Parathyroid adenoma (tissue), 2 donors: ENCODE data around the gene ATP6V1F.

Source experiments
- H2AFZ ChIP-seq: fragments of 300-600 bp; sonication (generic); one replicate; pipeline ENCODE4 v1.7.0; 2017; ENCODE audit warnings: antibody characterized with exemption, mild to moderate bottlenecking
- H3K27ac ChIP-seq: fragments of 300-600 bp; sonication (generic); one replicate; pipeline ENCODE4 v1.7.0; 2017
- H3K27me3 ChIP-seq: fragments of 300-600 bp; sonication (generic); one replicate; pipeline ENCODE4 v1.7.0; 2017; ENCODE audit warnings: low read length; ENCODE audit not compliant: control insufficient read depth, insufficient read depth
- H3K36me3 ChIP-seq: fragments of 300-600 bp; sonication (generic); one replicate; pipeline ENCODE4 v1.7.0; 2017; ENCODE audit warnings: low read length; ENCODE audit not compliant: control insufficient read depth, insufficient read depth
- H3K4me1 ChIP-seq: fragments of 300-600 bp; sonication (generic); one replicate; pipeline ENCODE4 v1.7.0; 2017; ENCODE audit warnings: control low read depth
- H3K4me2 ChIP-seq: fragments of 300-600 bp; sonication (generic); one replicate; pipeline ENCODE4 v1.7.0; 2017; ENCODE audit warnings: low read length
- H3K4me3 ChIP-seq: fragments of 300-600 bp; sonication (generic); one replicate; pipeline ENCODE4 v1.7.0; 2017; ENCODE audit warnings: low read depth, low read length
- H3K79me2 ChIP-seq: fragments of 300-600 bp; sonication (generic); one replicate; pipeline ENCODE4 v1.7.0; 2017; ENCODE audit warnings: control low read depth
- H3K9ac ChIP-seq: fragments of 300-600 bp; sonication (generic); one replicate; pipeline ENCODE4 v1.7.0; 2017; ENCODE audit warnings: mild to moderate bottlenecking
- H3K9me3 ChIP-seq: fragments of 300-600 bp; sonication (generic); one replicate; pipeline ENCODE4 v1.7.0; 2017; ENCODE audit warnings: low read length; ENCODE audit not compliant: control insufficient read depth
- CTCF ChIP-seq: fragments of 300-600 bp; sonication (generic); IDR thresholded peaks from one replicate; pipeline ENCODE4 v1.7.0; 2017; ENCODE audit warnings: antibody characterized with exemption, mild to moderate bottlenecking
- donor health status: primary hyperparathyroidism.

ATP6V1F gene

DNA sequence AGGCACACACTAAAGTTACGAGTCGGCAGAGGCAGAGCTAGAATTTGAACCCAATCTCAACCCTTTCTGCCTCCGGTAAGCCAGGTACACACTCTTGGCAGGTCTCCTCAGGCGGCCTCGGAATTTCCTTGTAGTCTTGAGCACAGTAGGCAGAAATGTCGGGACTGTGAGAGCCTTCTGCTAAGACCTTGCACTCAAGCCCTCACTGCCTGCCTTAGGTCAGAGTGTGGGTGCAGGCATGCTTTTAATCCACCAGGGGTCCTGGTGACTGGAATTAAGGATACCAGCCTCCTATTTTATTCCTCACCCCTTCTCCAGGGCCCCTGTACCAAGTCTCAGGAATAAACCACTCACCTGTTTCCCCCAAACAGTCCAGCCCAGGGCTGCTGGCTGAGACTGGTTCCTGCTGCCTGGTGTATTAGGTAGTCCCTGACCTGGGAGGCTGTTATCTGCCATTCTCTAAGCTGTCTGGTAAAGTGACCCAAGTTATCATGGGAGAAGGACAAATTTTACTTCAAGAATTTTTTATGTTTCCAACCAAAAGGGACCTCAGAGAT lies 855 bp downstream of the ATP6V1F start:
- Histone ChIP-seq H3K27me3 (no peaks in the 10 kb centered on the region), H3K36me3 (no peaks in the 10 kb centered on the region), H3K79me2 (peaks cover 5% of the 10 kb centered on the region), H3K9ac (no peak overlapping the region), H2AFZ (peak overlapping the region; percentile 91), H3K27ac (peak overlapping the region; percentile 73), H3K9me3 (no peaks in the 10 kb centered on the region), H3K4me2 (peak overlapping the region; percentile 91), H3K4me3 (peak overlapping the region; percentile 92), H3K4me1 (peaks cover 30% of the 10 kb centered on the region)
- peak; percentile 22 for TF ChIP-seq CTCF

DNA sequence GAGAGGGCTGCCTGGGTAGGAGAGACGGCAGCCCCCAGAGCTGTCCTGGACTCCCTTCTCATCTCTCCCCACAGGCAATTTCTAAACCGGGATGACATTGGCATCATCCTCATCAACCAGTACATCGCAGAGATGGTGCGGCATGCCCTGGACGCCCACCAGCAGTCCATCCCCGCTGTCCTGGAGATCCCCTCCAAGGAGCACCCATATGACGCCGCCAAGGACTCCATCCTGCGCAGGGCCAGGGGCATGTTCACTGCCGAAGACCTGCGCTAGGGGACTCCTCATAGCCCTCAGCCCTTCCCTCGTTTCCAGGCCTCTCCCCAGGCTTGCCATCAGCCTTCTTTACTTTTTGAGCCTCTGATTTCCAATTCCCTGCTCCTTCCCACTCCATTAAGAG lies 2.6 kb downstream of the ATP6V1F start:
- Histone ChIP-seq H3K36me3 (no peaks in the 10 kb centered on the region), H3K9me3 (no peaks in the 10 kb centered on the region), H3K4me3 (no peak overlapping the region), H3K9ac (no peak overlapping the region), H3K27me3 (no peaks in the 10 kb centered on the region), H3K27ac (no peak overlapping the region), H3K4me2 (no peak overlapping the region), H3K79me2 (peaks cover 5% of the 10 kb centered on the region), H3K4me1 (peaks cover 26% of the 10 kb centered on the region), H2AFZ (no peak overlapping the region)
- TF ChIP-seq CTCF, result no peak

DNA sequence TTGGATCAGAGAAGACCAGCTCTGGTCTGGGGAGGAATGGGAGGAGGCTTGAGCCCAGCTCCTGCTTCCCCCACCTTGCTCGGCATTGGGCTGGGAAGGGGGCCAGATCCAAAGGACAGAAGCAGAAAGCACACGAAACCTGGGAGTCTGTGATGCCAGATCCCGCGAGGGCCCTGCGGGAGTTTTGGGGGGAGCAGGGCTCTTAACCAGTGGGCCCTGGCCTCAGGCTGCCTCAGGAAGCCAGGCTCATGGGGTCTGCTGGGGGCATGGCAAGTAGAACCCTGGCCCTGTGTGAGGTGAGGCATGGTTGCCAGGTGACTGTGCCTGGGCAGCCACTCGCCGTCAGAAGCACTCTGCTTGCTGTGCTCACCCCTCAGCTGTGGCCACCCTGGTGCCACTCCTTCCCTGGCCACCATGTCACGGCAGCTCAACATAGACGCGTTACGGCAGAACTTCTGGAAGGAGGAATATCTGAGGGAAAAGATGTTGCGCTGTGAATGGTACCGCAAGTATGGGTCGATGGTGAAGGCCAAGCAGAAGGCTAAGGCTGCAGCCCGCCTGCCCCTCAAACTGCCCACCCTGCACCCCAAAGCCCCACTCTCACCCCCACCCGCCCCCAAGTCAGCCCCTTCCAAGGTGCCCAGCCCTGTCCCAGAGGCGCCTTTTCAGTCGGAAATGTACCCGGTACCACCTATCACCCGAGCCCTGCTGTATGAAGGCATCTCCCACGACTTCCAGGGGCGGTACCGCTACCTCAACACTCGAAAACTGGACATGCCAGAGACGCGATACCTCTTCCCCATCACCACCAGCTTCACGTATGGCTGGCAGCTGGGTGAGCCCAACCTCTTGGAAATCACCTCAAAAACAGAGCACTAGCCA lies 3.6 kb downstream of the ATP6V1F start:
- H2AFZ ChIP-seq, result no peak overlapping the region
- H3K4me1 ChIP-seq, result peaks cover 18% of the 10 kb centered on the region
- H3K9me3 ChIP-seq, result no peaks in the 10 kb centered on the region
- H3K27me3 ChIP-seq, result no peaks in the 10 kb centered on the region
- no peak overlapping the region for H3K4me2 ChIP-seq
- no peaks in the 10 kb centered on the region for H3K36me3 ChIP-seq
- peaks cover 5% of the 10 kb centered on the region for H3K79me2 ChIP-seq
- H3K9ac ChIP-seq, result no peak overlapping the region
- H3K4me3 ChIP-seq, result no peak overlapping the region
- no peak for TF ChIP-seq CTCF
- no peak overlapping the region for H3K27ac ChIP-seq

GRCh38 chr7:128867241-128867640 lies 4.6 kb downstream of the ATP6V1F start:
- no peak for TF ChIP-seq CTCF

More at GRCh38 chr7:128867241-128867640, 4.6 kb downstream of the ATP6V1F start:
- Histone ChIP-seq H3K4me1 (peaks cover 16% of the 10 kb centered on the region), H2AFZ (no peak overlapping the region), H3K9ac (no peak overlapping the region), H3K4me3 (no peak overlapping the region), H3K36me3 (no peaks in the 10 kb centered on the region), H3K9me3 (no peaks in the 10 kb centered on the region), H3K27me3 (no peaks in the 10 kb centered on the region), H3K27ac (no peak overlapping the region), H3K79me2 (peaks cover 5% of the 10 kb centered on the region), H3K4me2 (no peak overlapping the region)
